ENCODE measurements around the gene SLC5A9.
"Not testable (repeated sequence)": the region's sequence is repeated elsewhere in the genome, so short reads cannot be mapped to it uniquely, and the experiment has no call there.

SLC5A9 gene

GRCh38 chr1:48222501-48223242 is at the start of gene SLC5A9:
Gene SLC5A9 (plus strand): TSS chr1:48222716. CDS start chr1:48222737, 21 bp downstream.
- DNase-seq (ENCODE audit: low read depth), result no peak

GRCh38 chr1:48175116-48175515 is 47.4 kb upstream of the SLC5A9 start:
- DNase-seq (ENCODE audit: low read depth), result no peak

- DNase-seq (ENCODE audit: low read depth), result no peak
Observed at GRCh38 chr1:48177257-48177656, 45.3 kb upstream of the SLC5A9 start.

- DNase-seq (ENCODE audit: low read depth), result no peak
Observed at GRCh38 chr1:48181669-48182367, 40.7 kb upstream of the SLC5A9 start.

GRCh38 chr1:48182439-48182838 is 40.1 kb upstream of the SLC5A9 start:
- no peak for DNase-seq (ENCODE audit: low read depth)

- DNase-seq (ENCODE audit: low read depth), result no peak
Observed at GRCh38 chr1:48186306-48186839, 36.1 kb upstream of the SLC5A9 start.

GRCh38 chr1:48187969-48188563 is 34.5 kb upstream of the SLC5A9 start:
- DNase-seq (ENCODE audit: low read depth), result no peak

GRCh38 chr1:48190881-48191280 is 31.6 kb upstream of the SLC5A9 start:
- DNase-seq (ENCODE audit: low read depth), result no peak

- no peak for DNase-seq (ENCODE audit: low read depth)
Observed at GRCh38 chr1:48194801-48195200, 27.7 kb upstream of the SLC5A9 start.

GRCh38 chr1:48196237-48196636 is 26.3 kb upstream of the SLC5A9 start:
- no peak for DNase-seq (ENCODE audit: low read depth)

- no peak for DNase-seq (ENCODE audit: low read depth)
Observed at GRCh38 chr1:48198970-48199369, 23.5 kb upstream of the SLC5A9 start.

- DNase-seq (ENCODE audit: low read depth), result no peak
Observed at GRCh38 chr1:48200166-48200900, 22.2 kb upstream of the SLC5A9 start.

- peak; percentile 6 for DNase-seq (ENCODE audit: low read depth)
Observed at GRCh38 chr1:48202030-48202752, 20.3 kb upstream of the SLC5A9 start.

GRCh38 chr1:48203287-48203900 is 19.1 kb upstream of the SLC5A9 start:
- no peak for DNase-seq (ENCODE audit: low read depth)

- DNase-seq (ENCODE audit: low read depth), result no peak
Observed at GRCh38 chr1:48205522-48205921, 17.0 kb upstream of the SLC5A9 start.

- no peak for DNase-seq (ENCODE audit: low read depth)
Observed at GRCh38 chr1:48206371-48206770, 16.1 kb upstream of the SLC5A9 start.

GRCh38 chr1:48207131-48207530 is 15.4 kb upstream of the SLC5A9 start:
- DNase-seq (ENCODE audit: low read depth), result no peak

- no peak for DNase-seq (ENCODE audit: low read depth)
Observed at GRCh38 chr1:48207536-48208075, 14.9 kb upstream of the SLC5A9 start.

GRCh38 chr1:48208251-48208650 is 14.3 kb upstream of the SLC5A9 start:
- DNase-seq (ENCODE audit: low read depth), result no peak

- no peak for DNase-seq (ENCODE audit: low read depth)
Observed at GRCh38 chr1:48208652-48209051, 13.9 kb upstream of the SLC5A9 start.

- not testable (repeated sequence) for DNase-seq (ENCODE audit: low read depth)
Observed at GRCh38 chr1:48213462-48213861, 9.1 kb upstream of the SLC5A9 start.
